ENCODE results near the gene MTCL1.

DNA sequence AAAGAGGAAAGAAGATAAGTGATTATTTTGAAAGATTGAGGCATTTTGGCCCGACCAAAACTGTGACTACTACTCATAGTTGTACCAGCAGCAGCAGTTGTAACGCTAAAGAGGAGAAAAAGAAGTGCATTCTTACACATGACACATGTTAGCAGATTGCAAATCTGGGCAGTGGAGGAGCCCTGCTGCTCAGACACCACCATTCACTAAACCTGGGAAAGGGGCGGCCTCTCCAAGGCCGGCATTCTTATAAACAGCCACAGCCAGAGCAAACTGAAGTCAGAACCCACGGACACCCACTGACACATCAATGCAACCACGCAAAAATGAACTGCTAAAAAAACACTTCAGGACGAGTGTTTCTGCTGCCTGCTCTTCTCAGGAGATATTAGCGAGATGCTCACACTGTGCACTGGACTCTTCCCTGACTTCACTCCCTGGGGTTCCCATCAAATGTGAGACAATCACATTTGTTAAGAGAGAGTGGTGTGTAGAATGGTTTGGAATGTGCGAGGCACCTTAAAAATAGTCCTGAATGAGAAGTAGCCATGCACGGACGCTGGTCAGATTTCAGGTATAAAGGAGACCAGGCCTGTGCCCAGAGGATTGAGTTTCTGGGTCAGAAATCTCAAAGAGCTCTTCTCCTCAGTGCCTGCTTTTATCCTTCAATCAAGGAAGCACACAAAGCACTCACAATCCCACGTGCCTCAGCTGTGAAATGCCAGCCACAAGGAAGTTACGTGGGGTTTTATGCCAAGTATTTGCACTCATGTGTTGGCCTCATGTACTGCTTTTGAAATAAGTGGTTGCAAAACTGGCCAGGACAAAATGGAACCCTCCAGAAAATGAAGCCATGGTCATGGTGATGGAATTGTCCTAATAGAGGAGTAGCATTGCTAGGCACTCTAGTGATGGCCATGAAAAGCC is 83.4 kb downstream of the MTCL1 start:
- TF ChIP-seq, protein P1, sequence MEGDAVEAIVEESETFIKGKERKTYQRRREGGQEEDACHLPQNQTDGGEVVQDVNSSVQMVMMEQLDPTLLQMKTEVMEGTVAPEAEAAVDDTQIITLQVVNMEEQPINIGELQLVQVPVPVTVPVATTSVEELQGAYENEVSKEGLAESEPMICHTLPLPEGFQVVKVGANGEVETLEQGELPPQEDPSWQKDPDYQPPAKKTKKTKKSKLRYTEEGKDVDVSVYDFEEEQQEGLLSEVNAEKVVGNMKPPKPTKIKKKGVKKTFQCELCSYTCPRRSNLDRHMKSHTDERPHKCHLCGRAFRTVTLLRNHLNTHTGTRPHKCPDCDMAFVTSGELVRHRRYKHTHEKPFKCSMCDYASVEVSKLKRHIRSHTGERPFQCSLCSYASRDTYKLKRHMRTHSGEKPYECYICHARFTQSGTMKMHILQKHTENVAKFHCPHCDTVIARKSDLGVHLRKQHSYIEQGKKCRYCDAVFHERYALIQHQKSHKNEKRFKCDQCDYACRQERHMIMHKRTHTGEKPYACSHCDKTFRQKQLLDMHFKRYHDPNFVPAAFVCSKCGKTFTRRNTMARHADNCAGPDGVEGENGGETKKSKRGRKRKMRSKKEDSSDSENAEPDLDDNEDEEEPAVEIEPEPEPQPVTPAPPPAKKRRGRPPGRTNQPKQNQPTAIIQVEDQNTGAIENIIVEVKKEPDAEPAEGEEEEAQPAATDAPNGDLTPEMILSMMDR (conservative IDR thresholded peaks at IDR 0.05; ENCODE audit: low read depth, low read length) = no peak
- TF ChIP-seq EZH2 (IDR thresholded peaks at IDR 0.05; ENCODE audit: borderline replicate concordance, low read depth, low read length, poor library complexity, severe bottlenecking) = no peak

Measured in A673 (cell line).